GM12878 (cell line): ENCODE data around the gene RWDD2A. TPM values are rescaled to one million over a fixed set of nuclear protein-coding genes. Genes with fewer than 3 reads are reported as not detected.

ENCODE experiments used
- ATAC-seq: fragments of 200-7000 bp; cut with Tn5 transposase; 3 replicates; pipeline ENCODE4 v1.9.1; 2020; ENCODE audit warnings: mild to moderate bottlenecking, moderate library complexity
- BruUV-seq: library from RNA; stranded (reverse); fragments of 400-500 nt; replicated peaks from 2 replicates; lab custom pipeline; 2021; lab: Mats Ljungman, UMichigan
- CTCF ChIA-PET: fragments of 300-600 bp; sonication (Branson Sonifier 250); formaldehyde crosslinking; extraction: SDS; loops from one replicate; lab custom pipeline; 2021; ENCODE audit warnings: inconsistent platforms; lab: Yijun Ruan, JAX
- POLR2A ChIA-PET: fragments of 350-600 bp; formaldehyde crosslinking; extraction: SDS; loops from one replicate; lab custom pipeline; 2021; ENCODE audit warnings: inconsistent platforms; lab: Charles Lee
- RAD21 ChIA-PET: fragments of 300-600 bp; sonication (Branson Sonifier 250); formaldehyde crosslinking; loops from one replicate; lab custom pipeline; 2023; ENCODE audit warnings: antibody characterized with exemption; ENCODE audit not compliant: unreplicated experiment; lab: Charles Lee
- SMC1A ChIA-PET: fragments of 300-600 bp; sonication (Branson Sonifier 250); formaldehyde crosslinking; loops from one replicate; lab custom pipeline; 2023; ENCODE audit not compliant: unreplicated experiment, uncharacterized antibody; lab: Charles Lee
- DNase-seq: peaks from one replicate; pipeline ENCODE4 v3.0.0-alpha.2; 2011; ENCODE audit warnings: low read depth, low spot score
- FAIRE-seq: peaks from 3 replicates; lab custom pipeline; 2011; peaks lifted over from hg19 to GRCh38; lab: Jason Lieb, UNC
- H2AFZ ChIP-seq: 2 replicates; pipeline ENCODE4 v1.6.0; 2011; ENCODE audit warnings: low read depth, low read length, control low read depth; ENCODE audit not compliant: control insufficient read depth
- H3K27ac ChIP-seq: 2 replicates; pipeline ENCODE4 v1.5.1; 2011; ENCODE audit warnings: control low read depth; ENCODE audit not compliant: control insufficient read depth, insufficient read depth
- H3K27me3 ChIP-seq, 2 experiments: replicated peaks in 1 of 2; 2 replicates each; pipeline versions ENCODE4 v1.6.0 to v1.6.1; 2011; ENCODE audit warnings: low read length in 1 of 2; ENCODE audit not compliant: control insufficient read depth in 2 of 2, insufficient read depth in 2 of 2
- H3K36me3 ChIP-seq, 2 experiments: 2 replicates each; pipeline ENCODE4 v1.5.1; 2011; ENCODE audit warnings: low read length in 1 of 2; ENCODE audit not compliant: control insufficient read depth in 2 of 2, insufficient read depth in 2 of 2
- H3K4me1 ChIP-seq: 2 replicates; pipeline ENCODE4 v1.6.1; 2011; ENCODE audit warnings: mild to moderate bottlenecking, low read length, moderate library complexity, mixed read lengths; ENCODE audit not compliant: control insufficient read depth, insufficient read depth
- H3K4me2 ChIP-seq: 2 replicates; pipeline ENCODE4 v1.6.0; 2011; ENCODE audit warnings: control low read depth; ENCODE audit not compliant: control insufficient read depth, insufficient read depth
- H3K4me3 ChIP-seq: fragments of 200-600 bp; sonication (generic); 2 replicates; pipeline ENCODE4 v1.5.1; 2016
- H3K79me2 ChIP-seq: 2 replicates; pipeline ENCODE4 v1.6.0; 2011; ENCODE audit warnings: low read length; ENCODE audit not compliant: control insufficient read depth, insufficient read depth
- H3K9ac ChIP-seq: 2 replicates; pipeline ENCODE4 v1.8.0; 2011; ENCODE audit warnings: low read length, control low read depth, mixed read lengths; ENCODE audit not compliant: control insufficient read depth, insufficient read depth
- H3K9me3 ChIP-seq: replicated peaks from 3 replicates; pipeline ENCODE4 v1.5.1; 2011; ENCODE audit warnings: mild to moderate bottlenecking, low read length; ENCODE audit not compliant: control insufficient read depth, insufficient read depth
- H4K20me1 ChIP-seq: 2 replicates; pipeline ENCODE4 v1.6.0; 2011; ENCODE audit not compliant: control insufficient read depth, insufficient read depth
- ESRRA ChIP-seq: IDR thresholded peaks from 2 replicates; pipeline ENCODE4 v1.6.1; 2012; ENCODE audit warnings: mild to moderate bottlenecking, low read length, improper control_type of control experiment
- MEF2B ChIP-seq: fragments of 450-650 bp; IDR thresholded peaks from 2 replicates; pipeline ENCODE4 v1.6.1; 2018; ENCODE audit warnings: mild to moderate bottlenecking, moderate library complexity; ENCODE audit not compliant: partially characterized antibody, poor library complexity, severe bottlenecking
- PML ChIP-seq: IDR thresholded peaks from 2 replicates; pipeline ENCODE4 v1.6.1; 2012; ENCODE audit warnings: low read length, inconsistent platforms
- WGBS: methylation state at CpG from one replicate; pipeline ENCODE4 v1.1.6; 2016; ENCODE audit warnings: low lambda C conversion rate; ENCODE audit not compliant: insufficient replicate concordance, insufficient coverage; ENCODE audit errors: missing lambda C conversion rate; 5-methylcytosine and 5-hydroxymethylcytosine counted together
- in situ Hi-C: fragments of 300-500 bp; cut with MboI; formaldehyde crosslinking; loops from 9 replicates; pipeline ENCODE4 v1.14.3; 2018; ENCODE audit warnings: mixed read lengths
- intact Hi-C: fragments of 100-400 bp; cut with micrococcal nuclease; formaldehyde crosslinking; loops from one replicate; pipeline ENCODE4 v1.14.2; 2022; ENCODE audit not compliant: unreplicated experiment
- polyA plus RNA-seq, 11 experiments: library from polyadenylated mRNA; depleted of rRNA in 4 of 11; unstranded in 6 of 11; stranded (reverse) in 5 of 11; fragments of >200 nt; fragmentation: Nextera tagmentation in 4 of 11; fragmentation: Illumina TruSeq in 1 of 11; extraction: Ambion mirVana in 4 of 11; extraction: Trizol in 1 of 11; gene quantifications; 1 replicate in 1 of 11; 2 replicates in 10 of 11; pipeline versions ENCODE4 v1.2.1 to v1.2.3, GENCODE V29; 2011 to 2016; ENCODE audit warnings: inconsistent platforms in 2 of 11, missing spikeins in 2 of 11, low read depth in 1 of 11
- total RNA-seq, 4 experiments: library from RNA; depleted of rRNA in 3 of 4; stranded (reverse); fragments of >200 nt in 3 of 4; fragmentation: Illumina TruSeq in 1 of 4; extraction: Trizol in 1 of 4; gene quantifications; 2 replicates each; pipeline versions ENCODE4 v1.2.1 to v1.2.3, GENCODE V29; 2013 to 2021

The RWDD2A gene
- total and polyA plus RNA-seq, 10 of the 15 experiments (the other 5 are each of a cell fraction or from before 2014, with no cell fraction given), result 2.3 to 4.6 (median 2.9) TPM

GRCh38 chr6:83192456-83192855 lies 701 bp upstream of the RWDD2A start:
- peaks cover 0 to 2% of the 10 kb centered on the region in 2 experiments; a peak in 2 of 4 replicates for H3K36me3 ChIP-seq
- H3K27me3 ChIP-seq, result no peaks in the 10 kb centered on the region
- no peaks in the 10 kb centered on the region for H3K9me3 ChIP-seq
- H2AFZ ChIP-seq, result peak overlapping the region; percentile 97
- H3K27ac ChIP-seq, result peak overlapping the region; percentile 89
- TF ChIP-seq MEF2B (no peak), PML (0 out of 2 replicates have a peak, but pooled peaks have one; percentile 12), ESRRA (no peak)
- peaks cover 5% of the 10 kb centered on the region for H3K4me1 ChIP-seq
- in situ Hi-C loops (no loop called here), intact Hi-C loops (loop anchor here (5.0 to 10.0 kb wide), 3 partner anchors 105 to 948 kb away; partner anchors contain the start of genes DOP1A, IBTK and UBE3D)
- BruUV-seq, result TSS peak; percentile 53
- ChIA-PET RAD21 (interaction anchor here (11.8 kb wide), 1 partner anchor 126 kb away, joined by 93 read pairs; the partner anchor contains the start of genes DOP1A and UBE3D), SMC1A (interaction anchor here (4.4 to 12.1 kb wide), 2 partner anchors 23 to 124 kb away, joined by 12 to 108 read pairs; partner anchors contain the start of genes DOP1A and UBE3D), POLR2A (no interaction called here), CTCF (interaction anchor here (0.7 to 19.2 kb wide), 2 partner anchors 23 to 127 kb away, joined by 3 to 195 read pairs; partner anchors contain the start of genes DOP1A and UBE3D)
- peak overlapping the region; percentile 90 for H3K9ac ChIP-seq
- H3K4me2 ChIP-seq, result peak overlapping the region; percentile 98
- H4K20me1 ChIP-seq, result no peaks in the 10 kb centered on the region
- ATAC-seq, result no peak; the same call in 1 of the 3 replicates
- peak overlapping the region; percentile 79 for H3K4me3 ChIP-seq
- peak; percentile 52 for FAIRE-seq
- WGBS, result 4% methylated on average over 4 of the region's 4 CpGs
- no peak for DNase-seq
- H3K79me2 ChIP-seq, result peaks cover 28% of the 10 kb centered on the region
